Measurements from ENCODE around the gene KATNA1. TPM values are rescaled to one million over a fixed set of nuclear protein-coding genes. Genes with fewer than 3 reads are reported as not detected.
"Not testable (repeated sequence)": the region's sequence is repeated elsewhere in the genome, so short reads cannot be mapped to it uniquely, and the experiment has no call there.

Gene KATNA1
- polyA plus RNA-seq (2014; cell fraction: cytosol; rRNA removed), result 31.4 and 31.5 TPM in 2 replicates
- polyA plus RNA-seq (2014; cell fraction: nucleus; rRNA removed), result 24.1 and 26.2 TPM in 2 replicates

DNA sequence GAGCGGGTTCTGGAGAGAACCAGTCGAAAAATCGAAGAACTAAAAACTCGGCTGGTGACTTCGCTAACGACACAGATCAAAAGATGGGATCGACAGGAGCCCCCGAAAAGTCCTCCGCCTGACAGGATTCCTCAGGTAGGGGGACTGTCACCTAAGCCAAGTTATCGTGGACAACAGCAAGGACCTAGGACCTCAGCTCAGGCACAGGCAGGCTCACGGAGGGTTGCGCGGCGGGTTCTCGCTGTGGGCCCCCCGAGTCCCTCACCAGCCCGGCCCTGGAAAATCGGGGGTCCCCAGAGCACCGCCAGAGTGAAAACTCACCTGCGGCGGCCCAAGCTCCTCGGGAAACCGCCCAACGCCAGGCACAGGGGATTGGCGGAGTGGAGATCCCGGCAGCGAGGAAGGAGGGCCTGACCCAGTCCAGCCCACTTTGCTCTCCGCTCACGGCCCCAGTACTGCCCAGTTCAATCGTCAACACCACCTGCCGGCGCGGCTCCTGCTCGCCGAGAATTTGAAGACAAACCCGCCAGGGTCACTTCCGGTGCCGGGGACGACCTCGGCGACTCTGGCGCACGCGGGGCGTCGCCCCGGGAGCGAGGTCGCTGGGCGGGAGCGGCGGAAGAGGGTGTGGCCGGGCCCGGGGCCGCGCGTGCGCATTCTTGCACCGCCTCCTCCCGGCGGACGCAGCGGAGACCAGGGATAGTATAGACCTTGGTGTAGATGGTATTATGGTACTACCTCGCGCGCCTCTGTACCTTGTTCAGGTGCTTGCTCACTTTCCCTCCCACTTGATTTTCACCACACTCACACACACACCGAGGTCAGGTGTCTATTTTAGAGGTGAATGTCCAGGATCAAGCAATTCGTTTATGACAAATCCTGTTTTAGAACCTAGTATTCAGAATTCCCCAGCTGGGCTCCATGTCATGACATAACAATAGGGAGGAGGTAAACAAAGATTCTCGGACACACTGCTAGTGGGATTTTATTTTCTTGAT, at the start of gene KATNA1:
KATNA1 (minus strand) TSS at position 567 of the 998 bp plus-strand sequence. CDS start 10,167 bp downstream, outside the sequence.
- DNase-seq (ENCODE audit: low spot score), result peak; percentile 90

DNA sequence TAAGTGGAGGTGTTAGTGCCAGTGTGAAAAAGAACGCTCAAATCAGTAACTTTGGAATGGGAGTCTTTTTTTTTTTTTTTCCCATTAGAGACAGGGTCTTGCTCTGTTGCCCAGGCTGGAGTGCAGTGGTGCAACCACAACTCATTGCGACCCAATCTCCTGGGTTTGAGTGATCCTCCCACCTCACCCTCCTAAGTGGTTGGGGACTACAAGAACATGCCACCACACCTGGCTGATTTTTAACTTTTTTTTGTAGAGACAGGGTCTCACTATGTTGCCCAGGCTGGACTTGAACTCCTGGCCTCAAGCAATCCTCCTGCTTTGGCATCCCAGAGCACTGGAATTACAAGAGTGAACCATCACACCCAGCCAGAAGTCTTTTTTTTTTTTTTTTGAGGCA, 49.7 kb upstream of the KATNA1 start:
- no peak for DNase-seq (ENCODE audit: low spot score)

DNA sequence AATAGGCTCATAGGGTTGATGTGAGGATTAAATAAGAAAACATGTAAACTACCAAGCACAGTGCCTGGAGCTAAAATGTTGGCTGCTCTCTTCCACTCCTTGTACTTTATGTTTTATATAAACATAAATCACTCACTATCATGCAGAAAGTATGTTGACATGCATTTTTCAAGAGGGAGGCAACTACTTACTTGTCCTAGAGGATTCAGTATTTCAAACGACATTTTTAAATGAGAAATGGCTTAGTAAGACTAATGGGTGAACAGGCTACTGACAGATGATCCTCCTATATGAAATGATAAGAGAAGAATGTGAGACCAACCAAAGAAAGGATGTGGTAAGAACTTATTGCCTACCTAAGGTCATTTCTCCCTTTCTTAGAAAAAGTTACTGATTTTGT, 48.4 kb upstream of the KATNA1 start:
- no peak for DNase-seq (ENCODE audit: low spot score)

DNA sequence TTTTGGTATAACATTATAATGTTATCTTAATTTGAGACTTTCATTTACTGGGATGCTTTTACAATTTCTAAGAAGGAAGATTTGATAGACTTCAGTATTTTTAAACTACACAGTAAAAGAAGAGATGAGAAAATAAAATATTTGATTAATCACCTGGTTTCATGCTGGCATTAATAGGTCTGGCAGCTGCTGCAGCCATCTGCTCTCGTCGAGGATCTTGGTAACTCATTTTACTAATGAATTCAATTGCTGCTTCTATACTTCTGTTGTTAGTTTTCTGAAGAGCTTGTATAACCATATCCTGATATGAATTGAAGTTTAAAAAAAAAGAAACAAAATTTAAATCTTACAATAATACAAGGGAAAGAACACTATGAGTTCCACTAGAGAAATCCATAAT, 46.4 kb upstream of the KATNA1 start:
- DNase-seq (ENCODE audit: low spot score), result no peak

DNA sequence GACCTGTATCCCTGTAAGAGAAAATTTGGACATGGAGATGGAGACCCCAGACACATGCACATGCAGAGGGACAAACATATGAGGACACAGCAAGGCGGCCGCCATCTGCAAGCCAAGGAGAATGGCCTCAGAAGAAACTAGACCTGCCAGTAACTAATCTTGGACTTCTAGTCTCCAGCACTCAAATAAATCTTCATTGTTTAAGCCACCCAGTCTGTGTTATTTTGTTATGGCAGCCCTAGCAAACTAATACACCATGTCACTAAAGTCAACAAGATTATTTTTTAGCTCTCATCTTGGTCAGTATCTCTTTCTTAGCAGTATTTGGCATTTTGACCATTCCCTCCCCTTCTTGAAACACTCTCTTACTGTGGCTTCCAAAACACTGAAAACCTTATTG, 42.7 kb upstream of the KATNA1 start:
- DNase-seq (ENCODE audit: low spot score), result no peak

DNA sequence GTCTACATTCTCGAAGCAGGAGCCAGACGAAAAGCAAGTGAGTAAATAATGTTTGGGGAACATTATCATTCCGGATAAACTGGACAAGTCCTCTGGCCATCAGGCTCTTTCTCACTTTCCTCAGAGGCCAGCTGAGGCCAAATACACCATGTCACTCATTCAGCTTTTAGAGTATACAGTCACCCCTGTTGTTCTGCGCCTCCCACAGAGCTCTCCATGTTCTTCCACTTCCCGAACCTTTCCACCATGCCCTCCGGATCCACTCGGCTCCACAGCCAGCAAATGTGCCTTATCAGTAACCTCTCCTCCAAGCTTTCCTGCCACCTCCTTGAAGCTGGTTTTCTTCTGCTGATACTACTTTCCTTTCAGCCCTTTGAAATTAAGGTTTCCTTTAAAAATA, 37.7 kb upstream of the KATNA1 start:
- no peak for DNase-seq (ENCODE audit: low spot score)

DNA sequence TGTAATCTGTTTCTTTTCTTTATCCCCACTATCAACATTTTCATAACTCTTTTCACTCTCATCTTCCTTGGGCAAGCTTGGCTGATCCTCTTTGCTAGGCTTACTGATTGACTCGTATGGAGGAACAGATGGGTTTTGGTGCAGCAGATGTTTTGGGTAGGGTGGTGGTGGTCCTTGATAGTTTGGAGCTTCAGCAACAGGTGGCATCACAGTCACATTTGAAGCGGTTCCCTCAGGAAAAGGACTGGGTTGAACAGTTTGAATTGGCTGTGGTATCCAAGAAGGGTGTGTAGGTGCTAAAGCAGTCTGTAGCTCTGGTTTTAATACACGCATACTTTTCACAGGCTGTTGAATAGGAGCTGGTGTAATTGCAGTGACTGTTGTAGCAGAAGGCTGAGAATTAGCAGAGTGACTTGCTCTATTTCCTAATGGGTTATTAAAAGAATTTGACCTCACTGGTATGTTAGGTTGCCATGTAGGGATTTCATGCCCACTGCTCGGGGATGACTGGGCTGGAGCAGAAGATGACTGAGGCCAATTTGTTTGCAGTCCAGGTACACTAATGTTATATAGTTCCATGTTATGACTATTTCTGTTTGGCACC, 34.8 kb upstream of the KATNA1 start:
- DNase-seq (ENCODE audit: low spot score), result no peak

DNA sequence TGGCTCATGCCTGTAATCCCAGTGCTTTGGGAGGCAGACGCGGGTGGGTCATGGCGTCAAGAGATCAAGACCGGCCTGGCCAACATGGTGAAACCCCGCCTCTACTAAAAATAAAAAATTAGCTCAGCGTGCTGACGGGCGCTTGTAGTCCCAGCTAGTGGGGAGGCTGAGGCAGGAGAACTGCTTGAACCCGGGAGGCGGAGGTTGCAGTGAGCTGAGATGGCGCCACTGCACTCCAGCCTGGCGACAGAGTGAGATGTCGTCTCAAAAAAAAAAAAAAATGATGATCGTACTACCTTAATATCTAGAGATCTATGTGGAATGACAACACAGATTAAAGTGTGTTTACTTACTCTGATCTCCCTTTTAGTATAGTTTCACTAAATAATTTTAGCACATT, 33.3 kb upstream of the KATNA1 start:
- DNase-seq (ENCODE audit: low spot score), result not testable (repeated sequence)

DNA sequence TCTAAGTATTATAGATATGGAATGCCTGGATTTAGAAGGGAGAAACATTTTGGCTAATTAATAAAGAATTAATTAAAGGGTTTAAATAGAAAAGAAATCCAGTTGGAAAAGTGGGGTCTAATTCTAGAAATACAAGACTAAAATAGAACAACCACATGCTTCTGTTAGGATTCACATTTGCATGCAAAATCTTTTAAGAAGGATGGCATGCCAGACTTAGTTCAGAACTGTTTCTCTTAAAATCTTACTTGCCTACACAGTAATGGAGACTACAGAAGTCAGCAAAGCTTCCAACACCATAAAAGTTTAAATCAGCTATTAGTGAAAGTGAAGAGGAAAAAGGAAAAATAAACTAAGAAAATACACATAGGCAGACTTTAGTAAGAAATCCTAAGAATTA, 32.7 kb upstream of the KATNA1 start:
- DNase-seq (ENCODE audit: low spot score), result no peak

DNA sequence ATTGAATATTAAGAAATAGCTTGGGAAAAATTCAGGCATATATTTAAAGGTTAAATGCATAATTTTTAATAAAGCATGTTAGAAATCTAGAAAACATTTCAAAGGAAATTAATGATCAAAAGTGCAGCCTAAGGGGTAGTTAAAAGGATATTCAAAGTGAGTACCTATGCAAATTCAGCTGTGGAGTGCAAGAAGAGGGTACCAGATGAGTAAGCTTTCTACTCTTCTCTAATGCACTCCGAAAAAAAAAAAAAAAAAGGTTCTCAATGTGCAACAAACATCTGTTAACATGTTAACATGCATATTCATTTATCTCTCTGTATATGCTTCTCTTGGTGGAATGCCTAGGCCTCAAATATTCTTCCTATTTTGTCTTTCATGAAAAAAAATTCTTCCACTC, 32.0 kb upstream of the KATNA1 start:
- no peak for DNase-seq (ENCODE audit: low spot score)

DNA sequence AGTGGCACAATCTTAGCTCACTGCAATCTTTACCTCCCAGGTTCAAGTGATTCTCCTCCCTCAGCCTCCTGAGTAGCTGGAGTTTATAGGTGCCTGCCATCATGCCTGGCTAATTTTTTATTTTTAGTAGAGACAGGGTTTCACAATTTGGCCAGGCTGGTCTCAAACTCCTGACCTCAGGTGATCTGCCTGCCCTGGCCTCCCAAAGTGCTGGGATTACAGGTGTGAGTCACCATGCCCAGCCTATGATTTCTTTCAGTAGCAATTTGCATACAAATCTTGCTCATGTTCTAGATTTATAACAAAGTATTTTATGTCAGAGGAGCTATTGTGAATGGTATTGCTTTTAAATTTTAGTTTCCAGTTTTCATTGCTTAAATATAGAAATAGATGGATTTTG, 23.8 kb upstream of the KATNA1 start:
- not testable (repeated sequence) for DNase-seq (ENCODE audit: low spot score)

DNA sequence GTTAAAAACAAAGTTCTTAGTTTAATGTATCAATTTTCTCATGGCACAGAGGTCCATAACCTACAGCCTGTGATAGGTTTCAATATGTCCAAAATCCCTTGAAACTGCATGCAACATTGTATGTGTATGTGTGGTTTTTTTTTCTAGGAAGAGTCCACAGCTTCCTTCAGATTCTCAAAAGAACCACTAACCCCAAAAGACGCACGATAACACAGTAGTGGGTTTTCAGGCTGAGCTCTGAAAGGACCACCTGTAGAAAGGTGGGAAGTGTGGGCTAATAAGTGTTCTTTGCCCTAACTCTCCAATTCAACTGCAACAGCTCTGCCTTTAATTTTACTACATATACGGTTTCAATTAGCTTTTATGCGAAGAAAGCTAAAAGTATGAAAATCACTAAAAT, 11.5 kb upstream of the KATNA1 start:
- no peak for DNase-seq (ENCODE audit: low spot score)

DNA sequence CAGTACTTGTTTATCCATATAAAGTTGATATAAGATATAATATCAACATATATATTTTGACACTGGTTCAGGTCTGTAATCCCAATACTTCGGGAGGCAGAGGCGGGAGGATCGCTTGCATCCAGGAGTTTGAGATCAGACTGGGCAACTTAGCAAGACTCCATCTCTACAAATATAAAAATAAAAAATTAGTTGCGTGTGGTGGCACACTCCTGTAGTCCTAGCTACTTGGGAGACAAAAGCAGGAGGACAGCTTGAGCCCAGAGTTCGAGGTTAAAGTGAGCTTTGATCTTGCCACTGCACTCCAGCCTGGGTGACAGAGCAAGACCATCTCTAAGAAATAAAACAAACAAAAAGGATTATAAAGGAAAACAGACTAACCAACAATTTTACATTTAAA, 8.9 kb upstream of the KATNA1 start:
- no peak for DNase-seq (ENCODE audit: low spot score)

DNA sequence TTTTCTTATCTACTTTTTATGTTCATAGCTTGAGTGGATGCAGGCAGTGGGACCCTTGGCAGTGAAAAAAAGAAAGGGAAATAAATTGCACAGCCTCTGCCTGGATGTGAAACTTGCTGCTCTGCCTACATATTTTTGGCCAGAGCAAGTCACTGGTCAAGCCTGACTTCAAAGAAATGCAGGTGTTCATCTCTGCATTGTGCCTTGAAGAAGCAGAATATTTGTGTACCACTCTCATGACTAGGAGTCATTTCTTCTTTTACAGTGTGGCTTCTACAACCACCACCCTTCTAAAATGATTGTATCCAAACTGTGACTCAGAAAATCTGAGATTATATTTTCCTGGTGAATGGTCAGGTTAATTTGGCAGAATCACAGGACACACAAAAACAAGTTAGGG, 2.5 kb upstream of the KATNA1 start:
- no peak for DNase-seq (ENCODE audit: low spot score)

DNA sequence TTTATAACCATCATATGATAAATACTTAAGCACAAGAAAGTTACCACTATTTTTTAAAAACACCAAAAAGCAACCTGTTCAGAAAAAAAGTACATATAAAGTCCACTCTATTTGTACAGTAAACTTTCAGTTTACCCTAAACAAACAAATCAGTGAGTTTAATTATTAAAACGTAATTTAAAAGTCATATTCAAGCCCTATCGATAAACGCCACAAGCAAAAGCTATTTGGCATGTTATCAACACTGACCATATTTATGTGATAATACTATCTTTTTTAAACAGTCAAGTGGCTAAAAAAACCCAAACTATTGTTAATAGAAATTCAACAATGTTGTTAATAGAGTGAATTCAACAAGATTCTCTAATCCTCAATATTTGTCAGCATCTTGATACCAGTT, 1.9 kb downstream of the KATNA1 start:
- no peak for DNase-seq (ENCODE audit: low spot score)

DNA sequence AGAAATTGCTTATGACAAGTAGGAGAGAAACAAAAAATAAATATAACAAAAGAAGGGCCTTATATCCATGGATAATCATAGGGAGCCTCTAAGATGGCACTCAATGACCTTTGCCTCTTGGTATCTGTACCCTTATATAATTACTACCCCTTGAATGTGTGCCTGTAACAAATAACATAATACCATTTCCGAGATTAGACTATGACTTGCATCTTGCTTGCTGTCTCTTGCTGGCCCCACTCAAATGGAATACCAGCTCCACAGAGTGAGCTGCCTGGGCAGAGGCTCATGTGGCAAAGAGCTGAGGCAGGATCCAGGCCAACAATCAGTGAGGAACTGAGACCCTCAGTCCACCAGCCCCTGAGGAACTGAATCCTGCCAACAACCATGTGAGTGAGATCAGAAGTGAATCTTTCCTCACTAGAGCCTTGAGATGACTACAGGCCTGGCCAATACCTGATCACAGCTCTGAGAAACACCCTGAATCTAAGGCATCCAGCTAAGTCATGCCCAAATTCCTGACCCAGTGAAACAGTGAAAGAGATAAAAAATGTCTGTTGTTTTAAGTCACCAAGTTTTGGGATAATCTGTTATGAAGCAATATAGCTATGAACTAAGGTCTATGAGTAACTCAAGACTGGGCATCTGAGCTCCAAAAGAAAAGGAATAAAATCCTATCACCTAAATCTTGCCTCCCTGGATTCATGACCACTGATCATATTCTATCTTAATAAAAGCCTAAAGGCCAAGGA, 5.5 kb downstream of the KATNA1 start:
- DNase-seq (ENCODE audit: low spot score), result no peak

DNA sequence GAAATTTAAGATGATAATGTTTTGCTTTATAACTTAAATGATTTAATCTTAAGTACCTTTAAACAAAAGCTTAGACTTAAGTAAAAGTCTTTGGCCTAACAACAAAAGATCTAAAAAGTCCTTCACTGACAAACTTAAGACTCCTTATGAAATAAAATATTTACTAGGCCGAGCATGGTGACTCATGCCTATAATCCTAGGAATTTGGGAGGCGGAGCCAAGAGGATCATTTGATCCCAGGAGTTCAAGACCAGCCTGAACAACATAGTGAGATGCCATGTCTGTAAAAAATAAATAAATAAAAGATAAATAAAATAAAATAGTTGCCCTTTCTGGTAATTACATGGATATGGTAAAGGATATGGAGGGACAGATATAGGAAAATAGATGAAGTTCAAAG, 12.4 kb downstream of the KATNA1 start:
- DNase-seq (ENCODE audit: low spot score), result no peak

DNA sequence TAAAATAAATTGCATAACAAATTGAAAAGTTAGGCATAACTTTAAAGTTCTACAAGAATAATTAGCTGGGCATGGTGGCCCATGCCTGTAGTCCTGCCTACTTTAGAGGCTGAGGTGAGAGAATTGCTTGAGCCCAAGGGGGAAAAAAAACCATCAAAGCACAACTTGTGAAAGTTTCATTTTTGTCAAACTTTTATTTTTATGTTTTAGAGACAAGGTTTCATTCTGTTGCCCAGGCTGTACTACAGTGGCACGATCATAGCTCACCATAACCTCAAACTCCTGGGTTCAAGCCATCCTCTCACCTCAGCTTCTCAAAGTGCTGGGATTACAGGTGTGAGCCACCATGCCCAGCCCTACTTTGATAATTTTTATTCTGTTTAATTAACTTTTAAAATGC, 14.2 kb downstream of the KATNA1 start:
- no peak for DNase-seq (ENCODE audit: low spot score)

DNA sequence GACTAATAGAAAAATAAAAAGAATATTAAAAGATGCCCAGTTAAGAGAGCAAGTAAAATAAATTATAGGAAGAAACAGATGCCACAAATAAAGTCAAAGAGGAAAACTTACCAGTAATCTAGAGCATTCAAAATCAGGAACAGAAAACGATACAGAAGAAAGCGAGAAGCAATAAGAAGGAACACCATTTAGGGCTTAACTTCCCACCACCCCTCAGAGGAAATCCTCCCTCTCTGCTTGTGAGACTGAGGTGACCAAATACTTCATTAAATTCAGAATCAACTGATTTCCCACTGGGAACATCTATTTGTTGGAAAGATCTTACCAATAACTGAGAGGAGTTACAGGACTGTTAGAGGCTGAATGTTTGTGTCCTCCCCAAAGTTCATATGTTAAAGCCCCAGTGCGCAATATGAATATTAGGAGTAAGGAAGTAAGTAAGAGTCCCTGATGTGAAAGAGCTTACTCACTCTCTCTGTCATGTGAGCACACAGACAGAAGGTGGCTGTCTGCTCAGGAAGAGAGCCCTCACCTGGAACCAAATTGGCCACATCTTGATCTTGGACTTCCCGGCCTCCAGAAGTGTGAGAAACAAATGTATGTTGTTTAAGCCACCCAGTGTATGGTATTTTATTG, 19.5 kb downstream of the KATNA1 start:
- DNase-seq (ENCODE audit: low spot score), result no peak

DNA sequence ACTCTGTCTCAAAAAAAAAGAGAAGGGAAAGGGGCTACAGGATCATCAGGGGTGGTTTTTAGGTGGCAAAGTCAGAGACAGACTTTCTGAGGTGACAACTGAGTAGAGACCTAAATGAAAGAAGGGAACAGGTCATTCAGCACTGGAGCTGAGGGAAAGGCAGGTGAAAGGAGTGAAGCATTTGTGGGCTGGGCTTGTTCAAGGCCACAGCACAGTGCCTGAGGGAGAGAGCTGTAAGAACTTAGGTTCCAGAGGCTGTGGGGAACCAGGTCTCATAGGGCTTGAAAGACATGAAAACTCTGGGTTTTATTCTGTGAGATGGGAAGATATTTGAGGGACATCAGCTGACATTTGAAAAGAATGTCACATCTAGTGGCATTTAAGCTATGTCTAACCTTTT, 20.8 kb downstream of the KATNA1 start:
- no peak for DNase-seq (ENCODE audit: low spot score)

DNA sequence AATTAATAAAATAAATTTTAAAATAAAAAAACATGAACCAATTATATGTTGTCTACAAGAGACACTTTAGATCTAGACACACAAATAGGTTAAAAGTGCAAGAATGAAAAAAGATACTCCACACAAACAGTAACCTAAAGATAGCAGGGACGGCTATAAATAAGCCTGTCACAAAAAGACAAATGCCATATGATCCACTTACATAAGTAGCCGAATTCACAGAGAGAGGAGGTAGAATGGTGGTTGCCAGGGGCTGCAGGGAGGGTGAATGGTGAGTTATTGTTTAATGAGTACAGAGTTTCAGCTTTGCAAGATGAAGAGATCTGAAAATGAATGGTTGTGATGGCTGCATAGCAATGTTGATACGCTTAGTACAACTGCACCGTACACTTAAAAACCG, 32.7 kb downstream of the KATNA1 start:
- DNase-seq (ENCODE audit: low spot score), result no peak

DNA sequence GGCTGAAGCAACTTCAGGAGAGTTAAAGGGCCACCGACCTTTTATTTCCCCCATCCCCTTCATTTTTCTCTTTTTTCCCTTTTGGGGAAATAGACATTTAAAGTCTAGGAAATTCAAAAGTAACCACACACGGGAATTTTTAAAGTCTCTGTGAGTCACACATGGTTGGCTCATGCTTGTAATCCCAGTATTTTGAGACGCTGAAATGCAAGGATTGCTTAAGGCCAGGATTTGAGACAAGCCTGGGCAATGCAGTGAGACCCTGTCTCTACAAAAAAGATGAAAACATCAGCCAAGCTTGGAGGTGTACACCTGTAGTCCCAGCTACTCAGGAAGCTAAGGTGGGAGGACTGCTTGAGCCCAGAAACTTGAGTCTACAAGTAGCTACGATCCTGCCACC, 34.2 kb downstream of the KATNA1 start:
- no peak for DNase-seq (ENCODE audit: low spot score)

All from SK-N-DZ (cell line).